HUES48 (cell line): ENCODE measurements around the gene ABCB7.
"Not testable (repeated sequence)": the region's sequence is repeated elsewhere in the genome, so short reads cannot be mapped to it uniquely, and the experiment has no call there.

Source experiments
- H3K27ac ChIP-seq: one replicate; pipeline ENCODE4 v1.7.0; 2013; ENCODE audit warnings: low read depth, low read length, inconsistent platforms
- H3K27me3 ChIP-seq: 2 replicates; pipeline ENCODE4 v1.6.1; 2013; ENCODE audit warnings: mild to moderate bottlenecking, low read length; ENCODE audit not compliant: control insufficient read depth, insufficient read depth
- H3K36me3 ChIP-seq: 2 replicates; pipeline ENCODE4 v1.6.1; 2013; ENCODE audit warnings: low read length; ENCODE audit not compliant: control insufficient read depth, insufficient read depth
- H3K4me1 ChIP-seq: 2 replicates; pipeline ENCODE4 v1.6.1; 2013; ENCODE audit warnings: mild to moderate bottlenecking, low read length; ENCODE audit not compliant: control insufficient read depth, insufficient read depth
- H3K4me3 ChIP-seq: 2 replicates; pipeline ENCODE4 v1.5.1; 2013; ENCODE audit warnings: mild to moderate bottlenecking, low read depth, low read length
- H3K9ac ChIP-seq: 2 replicates; pipeline ENCODE4 v1.6.1; 2013; ENCODE audit warnings: mild to moderate bottlenecking, low read depth, low read length, moderate library complexity
- H3K9me3 ChIP-seq: 2 replicates; pipeline ENCODE4 v1.6.1; 2013; ENCODE audit warnings: low read length; ENCODE audit not compliant: control insufficient read depth, insufficient read depth

Gene ABCB7

GRCh38 chrX:75086731-75087195, 69.3 kb downstream of the ABCB7 start:
- Histone ChIP-seq H3K27me3 (no peaks in the 10 kb centered on the region), H3K9ac (no peak overlapping the region), H3K36me3 (no peaks in the 10 kb centered on the region), H3K9me3 (peaks cover 52% of the 10 kb centered on the region), H3K4me3 (no peak overlapping the region), H3K27ac (no peak overlapping the region), H3K4me1 (no peaks in the 10 kb centered on the region)

DNA sequence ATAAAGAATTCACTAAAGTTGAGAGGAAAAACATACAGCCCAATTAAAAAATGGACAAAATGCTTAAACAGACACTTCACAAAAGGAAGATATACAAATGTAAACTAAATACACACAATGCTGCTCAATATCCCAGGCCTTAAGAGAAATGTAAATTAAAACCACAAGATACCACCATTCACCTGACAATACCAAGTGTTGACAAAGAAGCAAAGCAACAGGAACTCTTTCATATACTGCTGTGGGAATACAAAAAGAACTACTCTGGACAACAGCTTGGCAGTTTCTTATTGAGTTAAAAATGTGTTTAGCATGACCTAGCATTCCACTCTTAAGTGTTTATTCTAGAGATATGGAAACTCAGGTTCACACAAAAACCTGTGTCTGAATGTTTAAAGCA, 71.3 kb downstream of the ABCB7 start:
- H3K27me3 ChIP-seq, result no peaks in the 10 kb centered on the region
- no peaks in the 10 kb centered on the region for H3K4me1 ChIP-seq
- H3K36me3 ChIP-seq, result no peaks in the 10 kb centered on the region
- no peak overlapping the region for H3K27ac ChIP-seq
- no peak overlapping the region for H3K9ac ChIP-seq
- no peak overlapping the region for H3K4me3 ChIP-seq
- H3K9me3 ChIP-seq, result peaks cover 42% of the 10 kb centered on the region

DNA sequence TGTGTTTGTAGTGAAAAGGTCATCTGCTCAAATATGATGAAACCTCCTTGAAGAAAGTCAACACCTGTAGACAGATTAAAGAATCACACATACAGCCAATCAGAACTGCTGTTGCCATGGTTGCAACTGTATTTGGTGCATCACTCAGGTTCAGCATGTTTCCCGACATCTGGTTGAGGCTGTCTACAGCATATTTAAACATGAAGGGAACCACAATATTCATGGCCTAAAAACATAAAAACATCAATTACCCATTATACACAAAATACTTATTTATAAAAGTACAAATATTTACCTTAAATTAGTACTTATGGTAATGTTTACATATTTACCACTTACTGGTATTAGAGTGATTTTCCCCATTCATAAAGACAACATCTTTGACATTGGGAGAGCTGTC, 79.7 kb downstream of the ABCB7 start:
- H3K4me3 ChIP-seq, result no peak overlapping the region
- no peak overlapping the region for H3K27ac ChIP-seq
- no peaks in the 10 kb centered on the region for H3K27me3 ChIP-seq
- no peak overlapping the region for H3K9ac ChIP-seq
- 0 out of 2 replicates have a peak, but pooled peaks cover 3% of the 10 kb centered on the region for H3K36me3 ChIP-seq
- H3K4me1 ChIP-seq, result no peaks in the 10 kb centered on the region
- H3K9me3 ChIP-seq, result peaks cover 31% of the 10 kb centered on the region

GRCh38 chrX:75074475-75074874, 81.6 kb downstream of the ABCB7 start:
- Histone ChIP-seq H3K4me1 (no peaks in the 10 kb centered on the region), H3K27me3 (no peaks in the 10 kb centered on the region), H3K9me3 (peaks cover 27% of the 10 kb centered on the region), H3K4me3 (no peak overlapping the region), H3K36me3 (0 out of 2 replicates have a peak, but pooled peaks cover 7% of the 10 kb centered on the region), H3K27ac (no peak overlapping the region), H3K9ac (no peak overlapping the region)

- Histone ChIP-seq H3K36me3 (peaks cover 9% of the 10 kb centered on the region; the same call in 1 of the 2 replicates), H3K4me1 (no peaks in the 10 kb centered on the region), H3K4me3 (no peak overlapping the region), H3K27me3 (no peaks in the 10 kb centered on the region), H3K9me3 (peaks cover 28% of the 10 kb centered on the region), H3K27ac (no peak overlapping the region), H3K9ac (no peak overlapping the region)
Observed at GRCh38 chrX:75071334-75071733, 84.7 kb downstream of the ABCB7 start.

DNA sequence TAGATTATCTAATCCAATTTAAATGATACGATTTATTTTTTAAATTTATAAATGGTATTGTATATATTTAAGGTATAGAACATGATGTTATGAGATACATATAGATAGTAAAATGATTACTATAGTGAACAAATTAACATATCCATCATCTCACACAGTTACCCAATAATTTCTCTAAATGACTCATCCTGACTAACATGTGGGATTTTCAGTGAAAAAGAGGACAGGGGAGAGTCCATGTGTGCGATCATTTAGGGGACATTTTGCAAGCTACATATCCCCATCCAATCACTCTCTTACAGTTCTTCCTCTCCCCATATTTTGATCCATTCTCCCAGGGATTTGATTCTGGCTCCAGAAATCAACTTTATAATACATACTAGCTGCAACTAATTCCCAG, 88.2 kb downstream of the ABCB7 start:
- H3K27me3 ChIP-seq, result no peaks in the 10 kb centered on the region
- H3K27ac ChIP-seq, result no peak overlapping the region
- no peak overlapping the region for H3K4me3 ChIP-seq
- no peaks in the 10 kb centered on the region for H3K4me1 ChIP-seq
- H3K9me3 ChIP-seq, result peaks cover 22% of the 10 kb centered on the region
- peaks cover 6% of the 10 kb centered on the region; the same call in 1 of the 2 replicates for H3K36me3 ChIP-seq
- no peak overlapping the region for H3K9ac ChIP-seq

GRCh38 chrX:75061701-75062100, 94.4 kb downstream of the ABCB7 start:
- Histone ChIP-seq H3K4me3 (no peak overlapping the region), H3K4me1 (no peaks in the 10 kb centered on the region), H3K9me3 (peaks cover 33% of the 10 kb centered on the region), H3K9ac (no peak overlapping the region), H3K36me3 (peaks cover 11% of the 10 kb centered on the region; the same call in 1 of the 2 replicates), H3K27ac (no peak overlapping the region), H3K27me3 (no peaks in the 10 kb centered on the region)

DNA sequence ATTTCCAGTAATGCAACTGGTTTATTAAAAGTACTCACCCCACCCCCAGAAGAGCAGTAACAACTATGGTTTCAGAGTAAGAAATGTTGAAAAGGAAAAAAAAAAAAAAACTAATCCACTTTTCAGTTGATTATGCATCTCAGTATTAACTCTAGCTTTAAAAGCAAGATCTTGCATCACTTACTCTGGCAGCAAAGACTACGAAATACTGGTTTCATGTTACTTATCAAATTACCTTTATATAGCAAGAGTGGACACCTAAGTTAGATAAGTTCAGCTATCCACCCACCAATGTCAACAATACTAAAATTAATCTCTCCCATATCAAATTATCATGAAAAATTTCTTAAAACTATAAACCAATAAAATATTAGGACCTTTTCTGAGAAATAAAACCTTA, 105.0 kb downstream of the ABCB7 start:
- no peak overlapping the region for H3K27ac ChIP-seq
- H3K4me1 ChIP-seq, result no peaks in the 10 kb centered on the region
- no peaks in the 10 kb centered on the region for H3K27me3 ChIP-seq
- no peak overlapping the region for H3K4me3 ChIP-seq
- H3K9me3 ChIP-seq, result peaks cover 44% of the 10 kb centered on the region
- H3K9ac ChIP-seq, result no peak overlapping the region
- H3K36me3 ChIP-seq, result peaks cover 12% of the 10 kb centered on the region; the same call in 1 of the 2 replicates

GRCh38 chrX:75045369-75045768, 110.7 kb downstream of the ABCB7 start:
- H3K27me3 ChIP-seq, result no peaks in the 10 kb centered on the region
- H3K27ac ChIP-seq, result no peak overlapping the region
- no peak overlapping the region for H3K4me3 ChIP-seq
- H3K9ac ChIP-seq, result no peak overlapping the region
- H3K36me3 ChIP-seq, result 0 out of 2 replicates have a peak, but pooled peaks cover 3% of the 10 kb centered on the region
- H3K9me3 ChIP-seq, result peaks cover 47% of the 10 kb centered on the region
- no peaks in the 10 kb centered on the region for H3K4me1 ChIP-seq

DNA sequence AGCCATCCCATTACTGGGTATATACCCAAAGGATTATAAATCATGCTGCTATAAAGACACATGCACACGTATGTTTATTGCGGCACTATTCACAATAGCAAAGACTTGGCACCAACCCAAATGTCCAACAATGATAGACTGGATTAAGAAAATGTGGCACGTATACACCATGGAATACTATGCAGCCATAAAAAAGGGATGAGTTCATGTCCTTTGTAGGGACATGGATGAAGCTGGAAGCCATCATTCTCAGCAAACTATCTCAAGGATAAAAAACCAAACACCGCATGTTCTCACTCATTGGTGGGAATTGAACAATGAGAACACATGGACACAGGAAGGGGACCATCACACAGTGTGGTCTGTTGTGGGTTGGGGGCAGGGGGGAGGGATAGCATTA, 111.9 kb downstream of the ABCB7 start:
- H3K36me3 ChIP-seq, H3K27me3 ChIP-seq, H3K9ac ChIP-seq, H3K27ac ChIP-seq, H3K4me1 ChIP-seq, H3K4me3 ChIP-seq: not testable (repeated sequence)
- peaks cover 51% of the 10 kb centered on the region for H3K9me3 ChIP-seq

DNA sequence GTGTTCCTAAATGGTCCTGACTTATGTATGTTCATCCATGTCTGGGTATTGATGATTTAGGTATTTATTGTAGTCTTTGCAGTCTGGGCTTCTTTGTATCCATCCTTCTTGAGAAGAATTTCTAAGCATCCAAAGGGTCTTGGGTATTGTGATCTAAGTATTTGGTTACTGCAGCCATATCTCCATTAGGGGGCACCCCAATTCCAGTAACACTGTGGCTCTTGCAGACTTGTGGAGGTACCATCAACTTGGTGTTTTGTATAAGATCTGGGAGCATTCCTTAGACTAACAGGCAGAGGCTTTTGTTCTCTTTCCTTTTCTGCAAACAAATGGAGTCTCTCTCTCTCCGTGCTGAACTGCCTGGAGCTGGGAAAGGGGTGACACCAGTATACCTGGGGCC, 117.2 kb downstream of the ABCB7 start:
- Histone ChIP-seq H3K27ac (no peak overlapping the region), H3K36me3 (no peaks in the 10 kb centered on the region), H3K4me3 (no peak overlapping the region; the same call in 1 of the 2 replicates), H3K9ac (no peak overlapping the region), H3K9me3 (peaks cover 73% of the 10 kb centered on the region), H3K27me3 (no peaks in the 10 kb centered on the region), H3K4me1 (no peaks in the 10 kb centered on the region)
